GM18519 (cell line): ENCODE results near the gene HNF1B.

Experiments
- ATAC-seq: cut with Tn5 transposase; IDR thresholded peaks from one replicate; pipeline ENCODE4 v1.9.1; 2021; ENCODE audit warnings: mild to moderate bottlenecking, moderate library complexity; ENCODE audit not compliant: unreplicated experiment, low FRiP score

Gene HNF1B

DNA sequence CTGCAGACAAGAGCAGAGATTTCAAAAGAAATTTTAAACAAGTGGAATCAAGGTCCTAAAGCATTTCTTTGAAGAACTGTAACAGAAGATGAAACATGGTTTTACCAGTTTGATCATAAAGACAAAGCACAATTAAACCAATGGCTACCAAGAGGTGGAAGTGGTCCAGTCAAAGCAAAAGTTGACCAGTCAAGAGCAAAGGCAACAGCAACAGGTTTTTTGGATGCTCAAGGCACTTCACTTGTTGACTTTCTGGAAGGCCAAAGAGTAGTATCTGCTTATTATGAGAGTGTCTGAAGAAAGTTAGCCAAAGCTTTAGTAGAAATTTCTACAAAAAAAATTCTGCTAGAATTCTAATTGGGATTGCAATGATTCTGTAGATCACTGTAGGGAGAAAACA lies 106.9 kb downstream of the HNF1B start:
- ATAC-seq = no peak
